H9 (cell line): ENCODE data around the gene PTPA. TPM values are rescaled to one million over a fixed set of nuclear protein-coding genes. Genes with fewer than 3 reads are reported as not detected.

Experiments used
- DNase-seq: peaks from one replicate; pipeline ENCODE4 v3.0.0-alpha.2; 2017
- H2AFZ ChIP-seq: one replicate; pipeline ENCODE4 v1.6.1; 2013; ENCODE audit warnings: mild to moderate bottlenecking, low read length, control low read depth, moderate library complexity
- H2AK5ac ChIP-seq: 2 replicates; pipeline ENCODE4 v1.6.1; 2013; ENCODE audit warnings: low read length, control low read depth, mixed read lengths; ENCODE audit not compliant: insufficient read length
- H2BK120ac ChIP-seq: one replicate; pipeline ENCODE4 v1.6.1; 2013; ENCODE audit warnings: low read depth, mild to moderate bottlenecking, low read length, control low read depth, inconsistent platforms; ENCODE audit not compliant: poor library complexity, severe bottlenecking
- H2BK12ac ChIP-seq: 2 replicates; pipeline ENCODE4 v1.6.1; 2013; ENCODE audit warnings: low read length, control low read depth, mixed read lengths, low read depth; ENCODE audit not compliant: insufficient read length
- H2BK15ac ChIP-seq: 2 replicates; pipeline ENCODE4 v1.6.1; 2013; ENCODE audit warnings: low read depth, low read length, control low read depth
- H2BK20ac ChIP-seq: one replicate; pipeline ENCODE4 v1.6.1; 2013; ENCODE audit warnings: low read depth, mild to moderate bottlenecking, low read length, control low read depth, inconsistent platforms; ENCODE audit not compliant: poor library complexity, severe bottlenecking
- H2BK5ac ChIP-seq: 2 replicates; pipeline ENCODE4 v1.6.1; 2013; ENCODE audit warnings: low read length, control low read depth, mixed read lengths; ENCODE audit not compliant: insufficient read length
- H3K14ac ChIP-seq: 2 replicates; pipeline ENCODE4 v1.6.1; 2013; ENCODE audit warnings: low read length, control low read depth; ENCODE audit not compliant: insufficient read depth
- H3K18ac ChIP-seq: 2 replicates; pipeline ENCODE4 v1.6.1; 2013; ENCODE audit warnings: low read depth, mild to moderate bottlenecking, mixed read lengths, low read length, control low read depth; ENCODE audit not compliant: insufficient read length
- H3K23ac ChIP-seq: 2 replicates; pipeline ENCODE4 v1.6.1; 2013; ENCODE audit warnings: low read length, control low read depth, mixed read lengths, low read depth; ENCODE audit not compliant: insufficient read length
- H3K23me2 ChIP-seq: 2 replicates; pipeline ENCODE4 v1.6.1; 2013; ENCODE audit warnings: low read depth, mild to moderate bottlenecking, mixed read lengths, low read length, control low read depth; ENCODE audit not compliant: insufficient read length, poor library complexity, severe bottlenecking
- H3K27ac ChIP-seq: 2 replicates; pipeline ENCODE4 v1.5.1; 2013; ENCODE audit warnings: low read length, control low read depth, mixed read lengths, low read depth; ENCODE audit not compliant: insufficient read length
- H3K27me3 ChIP-seq: 2 replicates; pipeline ENCODE4 v1.6.1; 2013; ENCODE audit warnings: low read length, control low read depth, inconsistent platforms; ENCODE audit not compliant: insufficient read depth
- H3K4ac ChIP-seq: 2 replicates; pipeline ENCODE4 v1.6.1; 2013; ENCODE audit warnings: low read depth, mild to moderate bottlenecking, control low read depth, inconsistent platforms, low read length, moderate library complexity
- H3K4me1 ChIP-seq: 2 replicates; pipeline ENCODE4 v1.6.1; 2013; ENCODE audit warnings: low read length, control low read depth, inconsistent platforms; ENCODE audit not compliant: insufficient read depth
- H3K4me2 ChIP-seq: 2 replicates; pipeline ENCODE4 v1.6.1; 2013; ENCODE audit warnings: low read length, control low read depth, mixed read lengths; ENCODE audit not compliant: insufficient read length, insufficient read depth
- H3K56ac ChIP-seq: 2 replicates; pipeline ENCODE4 v1.6.1; 2013; ENCODE audit warnings: low read depth, mild to moderate bottlenecking, mixed read lengths, low read length, control low read depth; ENCODE audit not compliant: insufficient read length
- H3K79me1 ChIP-seq: 2 replicates; pipeline ENCODE4 v1.6.1; 2013; ENCODE audit warnings: low read depth, mild to moderate bottlenecking, moderate library complexity, low read length, control low read depth, inconsistent platforms; ENCODE audit not compliant: insufficient read depth, poor library complexity, severe bottlenecking
- H3K79me2 ChIP-seq: 2 replicates; pipeline ENCODE4 v1.6.1; 2013; ENCODE audit warnings: low read length, control low read depth, inconsistent platforms; ENCODE audit not compliant: insufficient read depth
- H3K9ac ChIP-seq: 2 replicates; pipeline ENCODE4 v1.6.1; 2013; ENCODE audit warnings: low read length, control low read depth, mixed read lengths; ENCODE audit not compliant: insufficient read length; ENCODE audit errors: extremely low read depth
- H3K9me3 ChIP-seq: one replicate; pipeline ENCODE4 v1.6.1; 2013; ENCODE audit warnings: low read depth, low read length, inconsistent platforms; ENCODE audit not compliant: control insufficient read depth
- H3T11ph ChIP-seq: one replicate; pipeline ENCODE4 v1.6.1; 2013; ENCODE audit warnings: mild to moderate bottlenecking, low read length, control low read depth, inconsistent platforms
- H4K20me1 ChIP-seq: one replicate; pipeline ENCODE4 v1.6.1; 2013; ENCODE audit not compliant: control insufficient read depth, insufficient read length, insufficient read depth
- H4K5ac ChIP-seq: 2 replicates; pipeline ENCODE4 v1.6.1; 2013; ENCODE audit warnings: low read depth, mild to moderate bottlenecking, mixed read lengths, low read length, control low read depth; ENCODE audit not compliant: insufficient read length
- H4K8ac ChIP-seq: replicated peaks from 2 replicates; pipeline ENCODE4 v1.6.1; 2013; ENCODE audit warnings: low read length, control low read depth, mixed read lengths, low read depth; ENCODE audit not compliant: insufficient read length
- H4K91ac ChIP-seq: 2 replicates; pipeline ENCODE4 v1.6.1; 2013; ENCODE audit warnings: low read depth, mild to moderate bottlenecking, moderate library complexity, mixed read lengths, low read length, control low read depth; ENCODE audit not compliant: insufficient read length
- H3K27ac Mint-ChIP-seq, 3 experiments: 2 replicates in 2 of 3; 3 replicates in 1 of 3; pipeline ENCODE4 v1.8.0; 2020 to 2021; ENCODE audit warnings: mixed read lengths in 3 of 3, mild to moderate bottlenecking in 1 of 3, moderate library complexity in 1 of 3
- H3K27me3 Mint-ChIP-seq: 2 replicates; pipeline ENCODE4 v1.8.0; 2021; ENCODE audit warnings: low read depth, mild to moderate bottlenecking, moderate library complexity, mixed read lengths
- H3K36me3 Mint-ChIP-seq, 3 experiments: 2 replicates in 2 of 3; 3 replicates in 1 of 3; pipeline ENCODE4 v1.8.0; 2020 to 2021; ENCODE audit warnings: low read depth in 3 of 3, mixed read lengths in 3 of 3; ENCODE audit not compliant: insufficient read depth in 1 of 3
- H3K4me1 Mint-ChIP-seq, 2 experiments: 2 replicates each; pipeline ENCODE4 v1.8.0; 2020; ENCODE audit warnings: mixed read lengths in 2 of 2
- H3K4me3 Mint-ChIP-seq, 2 experiments: 2 replicates in 1 of 2; 3 replicates in 1 of 2; pipeline ENCODE4 v1.8.0; 2020 to 2021; ENCODE audit warnings: mild to moderate bottlenecking in 2 of 2, mixed read lengths in 2 of 2, moderate library complexity in 1 of 2
- H3K9me3 Mint-ChIP-seq, 2 experiments: 2 replicates in 1 of 2; 3 replicates in 1 of 2; pipeline ENCODE4 v1.8.0; 2020; ENCODE audit warnings: mild to moderate bottlenecking in 2 of 2, mixed read lengths in 2 of 2, moderate library complexity in 1 of 2
- CTCF ChIP-seq: fragments of 200-600 bp; sonication (generic); conservative IDR thresholded peaks from 3 replicates; pipeline ENCODE4 v1.8.0; 2021; ENCODE audit warnings: antibody characterized with exemption, mild to moderate bottlenecking
- WGBS: extraction: QIAGEN DNeasy Blood & Tissue Kit; methylation state at CpG from one replicate; pipeline ENCODE4 v1.1.7; 2013; ENCODE audit warnings: missing lambda C conversion rate, low lambda C conversion rate, mixed read lengths; ENCODE audit not compliant: insufficient read length; ENCODE audit errors: extremely low coverage; 5-methylcytosine and 5-hydroxymethylcytosine counted together
- total RNA-seq: library from RNA; stranded (reverse); gene quantifications from 2 replicates; pipeline ENCODE4 v1.2.1, GENCODE V29; 2021

The PTPA gene
- total RNA-seq, 1 experiment from 2014 or later: 145 TPM

GRCh38 chr9:129109537-129109903 is 1.7 kb upstream of the PTPA start:
- Histone ChIP-seq H3K79me1 (no peaks in the 10 kb centered on the region), H3K18ac (no peak overlapping the region), H3K4ac (no peak overlapping the region), H4K8ac (no peak overlapping the region), H4K20me1 (no peaks in the 10 kb centered on the region), H3K27me3 (no peaks in the 10 kb centered on the region; the same call in 1 of the 2 replicates), H3K9ac (no peak overlapping the region), H2BK12ac (no peak overlapping the region), H3K9me3 (no peaks in the 10 kb centered on the region), H2BK5ac (no peak overlapping the region), H2BK20ac (no peak overlapping the region), H3K56ac (no peak overlapping the region), H2AK5ac (no peak overlapping the region), H3K14ac (no peak overlapping the region), H3K4me1 (no peaks in the 10 kb centered on the region), H3K27ac (no peak overlapping the region), H4K5ac (no peak overlapping the region), H2BK15ac (no peak overlapping the region), H3K23me2 (peaks cover 12% of the 10 kb centered on the region), H4K91ac (no peak overlapping the region), H3T11ph (no peak overlapping the region), H3K79me2 (peaks cover 4% of the 10 kb centered on the region; the same call in 1 of the 2 replicates), H3K23ac (no peak overlapping the region), H3K4me2 (peak overlapping the region; percentile 85), H2BK120ac (no peak overlapping the region), H2AFZ (no peak overlapping the region)
- no peak; the same call in 2 of the 3 replicates for TF ChIP-seq CTCF
- H3K4me3 Mint-ChIP-seq: peak overlapping the region; percentile 94 to 98
- no CpG with 5 or more reads among the region's 7 CpGs for WGBS
- H3K27me3 Mint-ChIP-seq: peaks cover 27% of the 10 kb centered on the region
- H3K36me3 Mint-ChIP-seq: peaks cover 0 to 4% (median 0%) of the 10 kb centered on the region in 3 experiments; a peak in 1 of 7 replicates
- H3K9me3 Mint-ChIP-seq: no peaks in the 10 kb centered on the region
- peak; percentile 45 for DNase-seq
- H3K27ac Mint-ChIP-seq: no peak overlapping the region
- H3K4me1 Mint-ChIP-seq: peaks cover 9 to 19% of the 10 kb centered on the region in 2 experiments
